HG02678 (cell line): Measurements from ENCODE around the gene MLKL.

Experiments used
- ATAC-seq: cut with Tn5 transposase; IDR thresholded peaks from one replicate; pipeline ENCODE4 v1.9.1; 2021; ENCODE audit warnings: mild to moderate bottlenecking, moderate library complexity; ENCODE audit not compliant: unreplicated experiment

Gene MLKL

DNA sequence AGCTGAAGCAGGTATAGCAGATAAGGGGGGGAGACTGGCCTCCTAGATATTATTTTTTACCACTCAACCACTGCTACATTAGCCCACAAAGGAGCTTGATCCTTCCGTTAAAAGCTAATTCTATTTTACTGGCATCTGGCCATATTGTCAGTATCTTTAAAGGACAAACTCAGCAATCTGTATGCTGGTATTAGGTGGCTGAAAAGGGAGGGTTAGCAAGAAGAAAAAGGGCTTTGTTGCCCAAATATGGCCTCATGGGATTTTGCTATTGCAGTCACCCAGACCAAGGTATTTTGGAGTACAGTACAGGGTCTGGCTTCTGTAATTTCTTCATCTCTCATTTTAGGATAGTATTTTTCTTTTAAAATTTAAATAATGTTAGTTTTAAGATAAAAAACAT is 48.4 kb downstream of the MLKL start:
- ATAC-seq: no peak

DNA sequence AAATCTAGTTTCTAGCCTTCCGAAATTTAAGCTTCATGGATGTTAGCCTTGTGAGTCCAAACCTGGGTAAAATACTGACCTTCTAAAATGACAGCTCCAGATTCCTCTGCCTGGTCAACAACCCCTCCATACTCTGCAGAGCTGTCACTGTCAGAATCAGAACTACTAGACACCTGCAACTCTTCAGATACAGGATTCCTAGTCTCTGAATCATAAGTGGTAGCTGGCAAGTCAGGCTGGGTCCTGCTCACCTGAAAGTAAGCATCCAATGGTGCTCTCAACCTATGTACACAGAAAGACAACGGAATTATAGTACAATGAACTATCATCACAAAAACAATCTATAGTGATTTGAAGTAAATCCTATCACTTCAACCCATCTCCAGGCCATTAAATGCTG is 48.8 kb downstream of the MLKL start:
- ATAC-seq: no peak

DNA sequence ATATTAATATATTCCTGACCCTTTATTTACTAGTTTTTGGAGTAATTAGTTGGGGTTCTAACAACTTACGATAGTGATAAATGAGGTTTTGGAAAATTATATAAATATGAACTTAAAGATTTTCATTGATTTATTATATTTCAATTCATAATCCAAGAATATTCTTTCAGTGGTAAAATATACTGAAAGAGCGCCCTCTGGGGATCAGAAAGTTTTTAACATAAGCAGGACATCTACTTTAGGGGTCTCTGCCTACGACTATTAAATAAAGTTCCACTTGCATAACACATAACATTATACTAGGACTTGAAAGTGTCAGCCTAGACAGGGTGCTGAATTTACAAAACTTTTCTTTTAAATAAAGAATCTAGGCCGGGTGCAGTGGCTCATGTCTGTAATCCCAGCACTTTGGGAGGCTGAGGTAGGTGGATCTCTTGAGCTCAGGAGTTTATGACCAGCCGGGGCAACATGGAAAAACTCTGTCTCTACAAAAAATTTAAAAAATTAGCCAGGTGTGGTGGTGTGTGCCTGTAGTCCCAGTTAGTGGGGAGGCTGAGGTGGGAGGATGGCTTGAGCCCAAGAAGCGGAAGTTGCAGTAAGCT is 49.6 kb downstream of the MLKL start:
- no peak for ATAC-seq

DNA sequence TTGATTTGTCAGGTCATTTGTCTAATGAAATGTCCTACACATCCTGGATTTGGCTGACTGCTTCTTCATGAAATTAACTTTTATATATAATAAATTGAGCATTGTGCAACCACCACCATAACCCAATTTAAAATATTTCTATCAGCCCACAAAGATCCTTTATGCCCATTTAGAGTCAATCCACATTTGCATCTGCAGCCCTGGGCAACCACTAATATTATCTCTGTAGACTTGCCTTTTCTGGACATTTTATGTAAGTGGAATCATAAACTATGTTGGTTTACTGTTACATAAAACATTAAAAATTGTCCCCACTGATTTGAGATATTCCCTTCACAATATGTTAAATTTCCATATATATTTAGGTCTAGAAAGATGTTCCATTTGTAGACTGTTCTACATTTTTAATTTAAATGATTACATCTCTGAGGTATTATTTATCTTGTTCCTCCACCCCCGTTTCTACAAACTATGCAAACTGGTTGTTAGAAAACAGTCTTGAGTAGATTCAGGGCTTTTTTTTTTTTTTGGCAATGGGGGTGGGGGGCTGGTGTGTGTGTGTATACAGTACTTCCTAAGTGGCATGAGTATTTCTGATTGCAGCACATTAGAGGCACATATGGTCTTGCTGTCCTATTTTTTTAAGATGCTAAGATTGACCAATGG is 50.7 kb downstream of the MLKL start:
- no peak for ATAC-seq

DNA sequence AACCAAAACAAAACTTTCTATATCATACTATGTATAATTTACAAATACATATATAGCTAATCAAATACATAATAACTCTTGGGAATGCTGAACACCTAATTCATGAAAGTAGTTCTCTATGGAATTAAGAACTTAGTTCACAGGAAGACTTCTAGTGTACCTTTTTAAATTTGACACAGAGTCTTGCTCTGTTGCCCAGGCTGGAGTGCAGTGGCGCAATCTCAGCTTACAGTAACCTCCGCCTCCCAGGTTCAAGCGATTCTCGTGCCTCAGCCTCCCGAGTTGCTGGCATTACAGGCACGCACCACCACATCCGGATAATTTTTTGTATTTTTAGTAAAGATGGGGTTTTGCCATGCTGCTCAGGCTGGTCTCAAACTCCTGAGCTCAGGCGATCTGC is 58.7 kb downstream of the MLKL start:
- ATAC-seq: no peak

DNA sequence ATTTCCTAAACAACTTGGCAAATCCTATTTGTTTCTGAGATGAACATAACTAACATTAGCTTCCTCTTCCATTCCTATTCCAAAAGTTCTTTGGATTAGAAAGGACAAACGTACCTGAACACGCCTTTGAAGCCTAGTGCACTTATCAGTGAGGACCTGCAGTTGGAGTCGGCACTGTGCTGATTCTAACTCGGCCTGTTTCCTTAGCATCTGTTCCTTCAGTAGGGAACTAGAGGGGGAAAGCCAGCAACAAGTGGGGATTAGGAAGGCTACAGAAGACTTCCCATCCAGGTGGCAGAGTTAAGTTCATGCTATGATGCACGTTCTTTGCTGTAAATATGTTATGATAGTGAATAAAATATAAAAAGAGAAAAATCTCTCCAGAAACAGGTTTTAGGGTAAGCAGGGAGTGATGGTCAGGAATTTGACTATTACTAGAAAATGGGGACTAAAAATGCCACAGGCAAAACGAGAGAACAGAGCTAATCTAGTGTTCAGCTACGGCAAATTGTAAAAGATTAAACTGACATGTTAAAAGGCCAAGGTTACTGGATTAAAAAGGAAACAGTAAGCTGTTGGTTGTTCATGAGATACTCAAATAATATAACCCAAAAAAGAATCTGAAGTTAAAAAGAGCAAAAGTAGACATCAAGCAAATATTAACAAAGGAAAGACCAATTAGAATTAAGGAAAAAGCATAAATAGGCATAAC is 62.8 kb downstream of the MLKL start:
- ATAC-seq: no peak

DNA sequence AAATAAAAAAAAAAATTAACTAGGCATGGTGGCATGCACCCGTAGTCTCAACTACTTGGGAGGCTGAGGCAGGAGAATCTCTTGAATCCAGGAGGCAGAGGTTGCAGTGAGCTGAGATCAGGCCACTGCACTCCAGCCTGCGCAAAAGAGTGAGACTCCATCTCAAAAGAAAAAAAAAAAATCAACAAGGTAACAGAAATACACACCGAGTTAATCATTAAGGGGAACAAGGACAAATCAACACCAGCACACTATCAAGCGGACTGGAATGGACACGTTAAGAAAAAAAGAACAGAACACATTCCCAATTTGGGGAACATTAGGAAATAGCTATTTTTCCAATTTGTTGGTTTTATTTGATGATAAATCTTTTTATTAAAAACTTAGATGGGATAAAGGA is 65.4 kb downstream of the MLKL start:
- no peak for ATAC-seq

DNA sequence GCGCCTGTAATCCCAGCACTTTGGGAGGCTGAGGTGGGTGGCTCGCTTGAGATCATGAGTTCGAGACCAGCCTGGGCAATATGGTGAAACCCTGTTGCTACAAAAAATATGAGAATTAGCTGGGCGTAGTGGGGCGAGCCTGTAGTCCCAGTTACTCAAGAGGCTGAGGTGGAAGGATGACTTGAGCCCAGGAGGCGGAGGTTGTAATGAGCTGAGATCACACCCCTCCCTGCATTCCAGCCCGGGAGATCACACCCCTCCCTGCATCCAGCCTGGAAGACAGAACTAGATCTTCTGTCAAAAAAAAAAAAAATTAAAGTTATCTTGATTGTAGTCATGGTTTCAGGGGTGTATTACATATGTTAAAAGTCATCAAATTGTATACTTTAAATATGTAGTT is 67.0 kb downstream of the MLKL start:
- ATAC-seq: no peak

DNA sequence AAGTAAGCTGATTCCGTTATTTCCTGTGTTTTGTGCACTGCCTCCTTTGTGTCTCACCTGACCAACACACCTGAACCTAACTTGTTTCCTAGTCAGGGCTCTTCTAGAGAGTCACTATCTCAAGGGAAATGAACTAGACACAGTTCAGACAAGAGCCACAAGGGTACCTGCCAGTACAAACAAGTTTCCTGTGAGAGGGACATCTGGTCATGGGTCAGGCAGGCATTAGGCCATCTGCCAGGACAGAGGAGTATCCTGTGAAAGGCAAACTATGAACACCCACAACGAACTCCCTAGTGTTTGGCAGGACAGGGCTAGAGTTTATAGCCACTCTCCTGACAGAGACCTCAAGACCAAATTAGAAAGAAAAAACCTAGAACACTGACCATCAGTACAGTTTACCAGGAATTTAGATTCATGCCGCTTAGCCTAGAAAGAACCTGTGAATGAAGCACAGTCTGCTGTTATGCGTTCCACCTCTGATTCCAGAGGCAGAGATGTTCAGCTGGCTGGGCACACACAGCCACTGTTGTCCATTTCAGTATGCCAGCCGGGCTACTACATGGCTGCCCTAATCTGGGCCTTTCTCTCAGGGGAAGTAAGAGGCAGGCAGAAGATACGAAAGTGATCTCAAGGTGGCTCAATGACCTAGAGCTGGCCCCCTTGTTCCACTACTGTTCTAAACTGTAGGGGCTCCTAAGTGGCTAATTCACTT is 73.0 kb downstream of the MLKL start:
- ATAC-seq: no peak

DNA sequence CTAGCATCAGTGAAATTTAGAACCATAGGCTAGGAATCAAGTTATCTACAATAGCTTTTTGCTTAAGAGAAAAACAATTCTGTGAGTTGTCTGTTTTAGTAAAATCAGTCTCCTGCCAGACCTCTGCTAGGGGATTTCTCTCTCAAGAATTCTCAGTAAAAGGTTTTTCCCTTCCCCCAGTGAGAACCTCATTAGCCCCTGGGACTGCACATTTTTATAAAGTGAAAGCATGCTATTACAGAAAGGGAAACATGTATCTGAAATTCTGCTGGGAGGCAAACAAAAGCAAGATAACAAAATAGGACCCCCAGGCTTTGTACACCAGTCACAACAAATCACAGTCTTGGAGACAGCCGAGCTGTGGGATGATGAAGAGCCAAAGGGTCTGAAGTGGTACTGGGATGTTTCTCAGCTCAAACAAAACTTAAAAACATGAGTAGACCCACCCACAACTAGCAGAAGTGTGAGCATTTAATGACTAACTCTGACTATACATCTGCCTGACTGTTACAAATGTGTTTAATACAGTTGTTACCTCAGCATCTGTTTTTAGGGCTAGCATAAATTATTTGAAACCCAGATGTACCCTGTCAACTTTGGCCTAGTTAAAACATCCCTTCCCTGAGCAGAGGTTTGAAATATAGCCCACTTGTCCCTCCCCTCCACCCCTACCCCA is 73.8 kb downstream of the MLKL start:
- ATAC-seq: peak; percentile 66

DNA sequence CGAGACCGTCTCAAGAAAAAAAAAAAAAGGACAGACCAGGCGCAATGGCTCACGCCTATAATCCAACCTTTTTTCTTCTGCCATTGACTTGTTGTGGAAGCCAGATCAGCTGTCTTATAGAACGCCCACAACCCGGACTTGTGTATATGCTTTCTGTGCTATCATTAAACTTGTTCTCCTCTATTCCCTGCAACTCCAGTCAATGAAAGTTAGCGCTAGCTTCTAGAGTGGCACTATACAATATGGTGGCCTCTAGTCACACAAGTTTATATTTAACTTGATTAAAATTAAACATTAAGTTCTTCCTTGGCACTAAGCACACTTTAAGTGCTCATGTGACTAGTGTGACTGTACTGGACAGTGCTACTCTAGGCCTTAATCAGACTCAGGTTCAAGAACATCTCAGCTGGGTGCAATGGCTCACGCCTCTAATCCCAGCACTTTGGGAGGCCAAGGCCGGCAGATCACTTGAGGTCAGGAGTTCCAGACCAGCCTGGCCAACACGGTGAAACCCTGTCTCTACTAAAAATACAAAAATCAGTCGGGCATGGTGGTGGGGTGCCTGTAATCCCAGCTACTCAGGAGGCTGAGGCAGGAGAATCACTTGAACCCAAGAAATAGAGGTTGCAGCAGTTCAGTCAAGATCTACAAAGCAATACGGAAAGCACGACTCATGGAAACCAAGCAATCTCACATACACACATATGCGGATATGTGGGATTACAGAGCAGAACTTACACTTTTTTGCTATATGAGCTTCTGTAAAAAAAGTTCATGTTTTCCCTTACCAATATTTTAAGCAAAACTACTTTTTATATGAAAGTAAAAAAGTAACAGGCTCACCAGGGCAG is 74.9 kb downstream of the MLKL start:
- ATAC-seq: no peak

DNA sequence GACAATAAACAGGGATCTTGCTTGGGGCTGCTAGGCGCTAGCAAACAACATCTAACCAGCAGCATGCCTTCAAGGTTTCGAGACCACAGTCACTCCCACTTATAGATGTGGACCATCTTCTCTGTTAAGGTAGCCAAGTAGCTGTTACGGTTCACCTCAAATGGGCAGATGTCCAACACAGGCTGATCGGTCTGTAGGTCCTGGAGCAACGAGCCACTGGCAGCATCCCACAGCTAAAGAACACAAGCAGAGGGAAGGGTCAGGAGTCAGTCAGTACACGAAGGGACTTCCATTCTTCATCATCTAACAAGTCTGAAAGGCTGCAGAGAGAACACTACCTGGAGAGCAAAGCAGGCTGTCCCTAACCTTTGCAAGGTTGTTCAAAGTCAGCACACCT is 76.8 kb downstream of the MLKL start:
- ATAC-seq: no peak

DNA sequence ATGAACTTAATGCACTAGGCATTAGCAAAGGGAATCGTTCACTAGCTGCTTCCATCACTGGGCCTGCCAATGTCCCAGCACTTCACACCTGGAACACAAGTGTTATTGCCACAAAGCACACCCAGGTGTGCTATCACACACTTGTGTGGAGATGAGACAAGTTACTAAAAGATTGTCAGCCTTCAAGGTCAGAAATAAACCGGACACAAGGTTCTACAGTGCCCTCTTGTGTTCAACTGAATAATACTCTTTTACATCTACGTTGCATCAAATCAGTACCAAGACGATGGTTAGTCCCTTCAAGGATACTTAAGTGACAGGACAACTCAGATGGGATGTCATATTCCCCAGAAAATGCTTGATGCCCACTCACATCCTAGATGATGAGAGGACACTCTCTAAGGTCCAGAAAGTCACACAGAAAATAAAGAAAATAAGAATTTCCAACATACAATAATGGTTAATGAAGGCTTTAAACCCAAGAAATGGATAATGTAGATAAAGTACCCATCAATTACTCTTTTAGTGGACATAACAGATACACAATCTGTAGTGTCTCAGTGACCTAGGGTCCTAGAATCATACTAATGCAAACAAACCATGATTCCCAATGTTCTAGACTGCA is 77.3 kb downstream of the MLKL start:
- ATAC-seq: no peak

DNA sequence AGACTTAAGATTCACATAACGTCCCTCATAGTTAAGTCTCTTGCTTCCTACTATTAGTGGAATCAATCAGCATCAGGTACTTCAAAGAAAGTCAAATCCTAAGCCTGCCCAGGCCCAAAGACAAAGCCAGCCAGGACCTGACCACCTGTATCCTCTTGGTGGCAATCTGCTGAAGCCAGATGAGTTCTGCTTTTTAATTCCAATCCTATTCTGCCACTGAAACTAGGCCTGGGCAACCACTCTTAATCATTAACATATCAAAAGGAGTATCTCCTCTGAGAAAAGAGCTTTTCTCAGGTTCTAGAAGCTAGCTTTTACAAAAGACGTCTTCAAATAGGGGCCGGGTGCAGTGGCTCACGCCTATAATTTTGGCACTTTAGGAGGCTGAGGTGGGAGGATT is 78.7 kb downstream of the MLKL start:
- ATAC-seq: no peak
